ENCODE measurements around the gene UMAD1. TPM values are rescaled to one million over a fixed set of nuclear protein-coding genes. Genes with fewer than 3 reads are reported as not detected.

Gene UMAD1
- total and polyA plus RNA-seq, 2 donors (not counting 3 experiments of a cell fraction or from before 2014, with no cell fraction given) = 5.6 to 6.6 TPM

- Histone ChIP-seq H3K4me3 (replicated peaks in 1 of 3; ENCODE audit: insufficient read depth in 1 of 3, low read depth in 1 of 3, low read length in 3 of 3) (peak overlapping the region; percentile 66 to 93 (median 79)), H3K4me1 (ENCODE audit: control insufficient read depth, extremely low read depth, insufficient read depth, low read length) (peaks cover 8% of the 10 kb centered on the region), H3K9me1 (replicated peaks; ENCODE audit: control insufficient read depth, extremely low read depth, insufficient read depth, low read length) (no peaks in the 10 kb centered on the region), H3K27ac (ENCODE audit: insufficient read depth, low read depth, low read length) (peak overlapping the region; percentile 21), H3K9ac (replicated peaks; ENCODE audit: extremely low read depth, insufficient read depth, low read length) (peak overlapping the region; percentile 80), H3K27me3 (ENCODE audit: control insufficient read depth in 2 of 2, insufficient read depth in 2 of 2, low read length in 2 of 2) (no peaks in the 10 kb centered on the region), H2AFZ (ENCODE audit: low read depth, low read length) (peak overlapping the region; percentile 88), H3K4me2 (ENCODE audit: insufficient read depth, low read length) (peak overlapping the region; percentile 84), H3K79me2 (ENCODE audit: control insufficient read depth, insufficient read depth, low read length) (no peaks in the 10 kb centered on the region), H4K20me1 (replicated peaks; ENCODE audit: control insufficient read depth, extremely low read depth, insufficient read depth, low read length) (no peaks in the 10 kb centered on the region), H3K9me3 (replicated peaks; ENCODE audit: control insufficient read depth, insufficient read depth, low read length) (no peaks in the 10 kb centered on the region), H3K36me3 (ENCODE audit: control insufficient read depth in 2 of 2, extremely low read depth in 1 of 2, insufficient read depth in 2 of 2, low read length in 2 of 2) (no peaks in the 10 kb centered on the region)
- DNase-seq (ENCODE audit: low read depth, low spot score) (no peak), FAIRE-seq (no peak)
- POLR2A ChIA-PET = no interaction called here
- dilution Hi-C loops (cut with MboI; ENCODE audit: extremely low pct_ligation_motif_present, low sequenced_read_pairs) = no loop called here
- no peak for TF ChIP-seq CTCF (IDR thresholded peaks at IDR 0.05; ENCODE audit: extremely low read depth in 1 of 2, insufficient read depth in 1 of 2, low read depth in 1 of 2, low read length in 2 of 2)
- TF ChIP-seq JUN (IDR thresholded peaks at IDR 0.05; ENCODE audit: borderline replicate concordance, insufficient read depth, insufficient read length, low read depth) = no peak
- no peak for TF ChIP-seq POLR2A (IDR thresholded peaks at IDR 0.05; ENCODE audit: low read depth, low read length)
- no peak for TF ChIP-seq POLR2AphosphoS5 (IDR thresholded peaks at IDR 0.05; ENCODE audit: insufficient read depth, low read depth, low read length)
- no peak for TF ChIP-seq MAX (IDR thresholded peaks at IDR 0.05; ENCODE audit: insufficient read depth, insufficient read length)
- no peak for TF ChIP-seq FOS (IDR thresholded peaks at IDR 0.05; ENCODE audit: borderline replicate concordance, insufficient read depth, low read length)
- TF ChIP-seq GATA2 (IDR thresholded peaks at IDR 0.05; ENCODE audit: insufficient read depth, insufficient read length, low read depth, low read length) = no peak
- TF ChIP-seq EZH2 (IDR thresholded peaks at IDR 0.05; ENCODE audit: borderline replicate concordance, low read depth, low read length, severe bottlenecking) = no peak
- TF ChIP-seq MYC (IDR thresholded peaks at IDR 0.05; ENCODE audit: low read depth, low read length) = no peak
- no TSS peak for BruUV-seq (replicated peaks)
- CTCF ChIA-PET = interaction anchor here (0.9 to 4.6 kb wide), 5 partner anchors 40 to 655 kb away, joined by 4 to 21 read pairs (median 8); no protein-coding TSS in a partner anchor
- intact Hi-C loops (cut with micrococcal nuclease) = no loop called here
These were observed 644 bp downstream of the UMAD1 start for GRCh38 chr7:7641129-7641663.
